GM12801 (cell line): Measurements from ENCODE around the gene AP2B1.

ENCODE experiments used
- CTCF ChIP-seq: IDR thresholded peaks from one replicate; pipeline ENCODE4 v1.5.1; 2011; ENCODE audit warnings: control low read depth; ENCODE audit not compliant: insufficient read length; ENCODE audit errors: extremely low read depth

AP2B1 gene

DNA sequence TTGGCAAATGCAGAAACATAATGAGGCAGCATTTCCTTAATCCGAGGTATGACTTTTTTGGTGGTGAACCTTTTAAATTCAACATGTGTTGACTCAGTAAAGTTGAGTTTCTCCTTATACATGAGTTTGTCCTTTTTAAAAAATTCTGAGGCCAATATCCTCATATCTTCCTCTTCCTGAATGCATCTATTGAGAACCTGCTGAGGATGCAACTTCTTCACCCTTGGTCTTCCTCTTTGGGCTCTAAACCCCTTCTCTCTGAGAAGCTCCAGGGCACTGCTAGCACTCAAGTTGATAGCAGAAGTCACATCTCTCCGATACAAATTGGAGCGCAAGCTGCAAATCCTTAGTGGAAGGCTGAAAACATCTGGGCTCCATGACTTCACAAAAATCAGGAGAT is 29.8 kb upstream of the AP2B1 start:
- no peak for TF ChIP-seq CTCF

GRCh38 chr17:35559495-35560210 is 27.5 kb upstream of the AP2B1 start:
- TF ChIP-seq CTCF: no peak

DNA sequence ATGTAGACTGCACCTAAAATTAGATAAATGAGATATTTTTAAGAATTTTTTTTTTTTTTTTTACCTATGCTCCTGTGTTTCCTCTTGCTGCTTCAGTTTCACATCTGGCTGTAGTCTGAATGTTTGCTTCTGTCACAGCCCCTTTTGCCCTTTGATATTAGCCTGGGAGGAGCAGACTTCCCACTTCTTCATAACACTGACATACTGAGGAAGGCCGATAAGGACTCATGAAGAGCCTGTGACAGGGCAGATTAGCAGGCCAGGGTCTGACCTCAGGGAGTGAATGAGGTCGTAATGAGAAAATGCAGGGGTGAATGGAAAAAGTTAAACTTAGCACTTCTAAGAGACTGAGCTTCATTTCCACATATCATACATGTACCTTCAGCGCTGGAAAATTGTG is 26.4 kb upstream of the AP2B1 start, which contains the start of gene SLFN14:
SLFN14 (minus strand) TSS at position 117 of the 400 bp plus-strand sequence. CDS start 2,757 bp downstream, outside the sequence.
- TF ChIP-seq CTCF: no peak

- no peak for TF ChIP-seq CTCF
Observed at GRCh38 chr17:35566968-35567367, 20.2 kb upstream of the AP2B1 start.

- no peak for TF ChIP-seq CTCF
Observed at GRCh38 chr17:35568561-35568960, 18.6 kb upstream of the AP2B1 start.

DNA sequence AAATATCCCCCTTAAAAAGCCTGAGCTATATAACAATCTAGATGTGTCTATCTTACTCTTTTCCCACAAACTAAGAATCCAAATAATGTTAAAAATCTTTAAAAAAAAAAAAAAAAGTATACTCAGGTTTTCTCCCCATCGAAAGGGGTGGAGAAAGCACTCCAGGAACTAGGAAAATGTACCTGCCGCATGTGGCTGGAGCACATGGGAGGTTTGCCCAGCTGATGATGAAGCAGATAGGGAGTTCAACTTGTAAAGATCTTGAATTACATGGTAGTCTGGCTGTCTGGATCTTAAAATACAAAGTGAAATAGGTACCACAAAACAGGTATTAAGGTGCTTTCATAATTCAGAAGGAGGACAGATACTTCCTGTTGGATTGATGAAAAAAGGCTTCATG is 17.7 kb upstream of the AP2B1 start:
- no peak for TF ChIP-seq CTCF

- TF ChIP-seq CTCF: no peak
Observed at GRCh38 chr17:35575759-35576158, 11.4 kb upstream of the AP2B1 start.

DNA sequence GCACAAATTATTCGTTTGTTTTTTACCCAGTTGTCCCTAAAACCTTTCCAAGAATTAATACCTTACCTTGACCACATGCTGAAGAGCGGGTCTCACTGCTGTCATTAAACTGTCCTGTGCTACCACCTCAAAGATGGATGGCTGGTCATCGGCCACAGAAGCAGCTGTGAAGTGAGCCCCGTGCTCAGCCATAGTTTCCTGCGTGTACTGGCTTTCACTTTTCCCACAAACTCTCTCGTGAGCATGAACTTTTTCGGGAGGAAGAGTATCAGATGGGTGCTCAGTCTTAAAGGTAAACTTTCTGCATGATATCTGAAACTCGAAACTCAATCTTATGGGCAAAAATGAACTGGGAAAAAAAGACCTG is 9.3 kb upstream of the AP2B1 start:
- TF ChIP-seq CTCF: no peak
